Measurements from ENCODE around the gene ZNF536. TPM values are rescaled to one million over a fixed set of nuclear protein-coding genes. Genes with fewer than 3 reads are reported as not detected.

The ZNF536 gene
- total and polyA plus RNA-seq, 9 donors, result 0.13 to 0.52 (median 0.28) TPM; not detected in 4

- TF ChIP-seq EP300 (IDR thresholded peaks at IDR 0.05), result no peak
- no peak for TF ChIP-seq CTCF (IDR thresholded peaks at IDR 0.05)
- no peak for TF ChIP-seq POLR2A (IDR thresholded peaks at IDR 0.05)
- intact Hi-C loops (cut with DNase I), result no loop called here
Measured at GRCh38 chr19:30369833-30370232, 2.4 kb upstream of the ZNF536 start.

GRCh38 chr19:30371161-30371836 lies 885 bp upstream of the ZNF536 start:
- no peak overlapping the region for H3K27ac ChIP-seq
- WGBS, 3 donors, result 85 to 89% (median 86%) methylated on average over 6 of the region's 6 CpGs
- H3K4me1 ChIP-seq (ENCODE audit: insufficient read depth), result no peaks in the 10 kb centered on the region
- intact Hi-C loops (cut with DNase I), result no loop called here
- no peaks in the 10 kb centered on the region for H3K9me3 ChIP-seq
- no peak overlapping the region for H3K4me3 ChIP-seq
- H3K36me3 ChIP-seq, result no peaks in the 10 kb centered on the region
- no peak for DNase-seq
- TF ChIP-seq EP300 (IDR thresholded peaks at IDR 0.05) (no peak), CTCF (IDR thresholded peaks at IDR 0.05) (no peak), POLR2A (IDR thresholded peaks at IDR 0.05) (no peak)
- no peaks in the 10 kb centered on the region for H3K27me3 ChIP-seq

More at GRCh38 chr19:30369833-30370232, 2.4 kb upstream of the ZNF536 start:
- Histone ChIP-seq H3K4me1 (ENCODE audit: insufficient read depth) (no peaks in the 10 kb centered on the region), H3K9me3 (no peaks in the 10 kb centered on the region), H3K36me3 (no peaks in the 10 kb centered on the region), H3K27me3 (no peaks in the 10 kb centered on the region), H3K4me3 (no peak overlapping the region), H3K27ac (no peak overlapping the region)
- DNase-seq, result no peak
- 52 to 64% (median 53%) methylated on average over 6 of the region's 6 CpGs for WGBS, 3 donors

- DNase-seq, result no peak
- Histone ChIP-seq H3K4me1 (ENCODE audit: insufficient read depth) (no peaks in the 10 kb centered on the region), H3K27me3 (no peaks in the 10 kb centered on the region), H3K4me3 (no peak overlapping the region), H3K36me3 (no peaks in the 10 kb centered on the region), H3K9me3 (no peaks in the 10 kb centered on the region), H3K27ac (no peak overlapping the region)
- TF ChIP-seq EP300 (IDR thresholded peaks at IDR 0.05) (no peak), POLR2A (IDR thresholded peaks at IDR 0.05) (no peak), CTCF (IDR thresholded peaks at IDR 0.05) (no peak)
- intact Hi-C loops (cut with DNase I), result no loop called here
- WGBS, 3 donors, result 27 to 38% (median 35%) methylated on average over 17 of the region's 17 CpGs
Measured at GRCh38 chr19:30373593-30373992, 1.4 kb downstream of the ZNF536 start.

- no peaks in the 10 kb centered on the region for H3K36me3 ChIP-seq
- H3K27me3 ChIP-seq, result no peaks in the 10 kb centered on the region
- H3K4me1 ChIP-seq (ENCODE audit: insufficient read depth), result no peaks in the 10 kb centered on the region
- no peak for DNase-seq
- WGBS, 3 donors, result 5 to 9% (median 6%) methylated on average over 21 of the region's 21 CpGs
- no peak overlapping the region for H3K27ac ChIP-seq
- intact Hi-C loops (cut with DNase I), result no loop called here
- no peak overlapping the region for H3K4me3 ChIP-seq
- TF ChIP-seq EP300 (IDR thresholded peaks at IDR 0.05), result no peak
- TF ChIP-seq POLR2A (IDR thresholded peaks at IDR 0.05), result no peak
- TF ChIP-seq CTCF (IDR thresholded peaks at IDR 0.05), result no peak
- no peaks in the 10 kb centered on the region for H3K9me3 ChIP-seq
Measured at GRCh38 chr19:30374539-30374864, 2.3 kb downstream of the ZNF536 start.

Measured in ovary (tissue), 9 donors.